Hindlimb muscle (tissue), 1 donor: ENCODE data around the gene ATP5MC2. TPM values are rescaled to one million over a fixed set of nuclear protein-coding genes. Genes with fewer than 3 reads are reported as not detected.

ENCODE experiments used
- polyA plus RNA-seq: library from polyadenylated mRNA; unstranded; fragments of 120-200 nt; gene quantifications from one replicate; pipeline ENCODE4 v1.2.1, GENCODE V29; 2013; ENCODE audit not compliant: insufficient read length

The ATP5MC2 gene
- polyA plus RNA-seq, 1 donor = 826 TPM

Other genes with a start within 250 kb of the ATP5MC2 start
- 50.8 TPM for gene PRR13, start 234.3 kb downstream of the ATP5MC2 start, polyA plus RNA-seq
- 560 TPM for gene PCBP2, start 224.0 kb downstream of the ATP5MC2 start, polyA plus RNA-seq
- gene MAP3K12, start 176.6 kb downstream of the ATP5MC2 start, polyA plus RNA-seq = 18.4 TPM
- 24.7 TPM for gene TARBP2, start 174.8 kb downstream of the ATP5MC2 start, polyA plus RNA-seq
- 0.48 TPM for gene NPFF, start 168.6 kb downstream of the ATP5MC2 start, polyA plus RNA-seq
- gene ATF7, start 49.7 kb downstream of the ATP5MC2 start, polyA plus RNA-seq = 54.4 TPM
- gene CALCOCO1, start 51.4 kb upstream of the ATP5MC2 start, polyA plus RNA-seq = 97.2 TPM
- gene CISTR, start 75.9 kb upstream of the ATP5MC2 start, polyA plus RNA-seq = not detected